HG02588 (cell line): ENCODE results near the gene SLC2A1.

Experiments used
- ATAC-seq: cut with Tn5 transposase; IDR thresholded peaks from one replicate; pipeline ENCODE4 v1.9.1; 2021; ENCODE audit warnings: mild to moderate bottlenecking, moderate library complexity; ENCODE audit not compliant: unreplicated experiment

Gene SLC2A1

DNA sequence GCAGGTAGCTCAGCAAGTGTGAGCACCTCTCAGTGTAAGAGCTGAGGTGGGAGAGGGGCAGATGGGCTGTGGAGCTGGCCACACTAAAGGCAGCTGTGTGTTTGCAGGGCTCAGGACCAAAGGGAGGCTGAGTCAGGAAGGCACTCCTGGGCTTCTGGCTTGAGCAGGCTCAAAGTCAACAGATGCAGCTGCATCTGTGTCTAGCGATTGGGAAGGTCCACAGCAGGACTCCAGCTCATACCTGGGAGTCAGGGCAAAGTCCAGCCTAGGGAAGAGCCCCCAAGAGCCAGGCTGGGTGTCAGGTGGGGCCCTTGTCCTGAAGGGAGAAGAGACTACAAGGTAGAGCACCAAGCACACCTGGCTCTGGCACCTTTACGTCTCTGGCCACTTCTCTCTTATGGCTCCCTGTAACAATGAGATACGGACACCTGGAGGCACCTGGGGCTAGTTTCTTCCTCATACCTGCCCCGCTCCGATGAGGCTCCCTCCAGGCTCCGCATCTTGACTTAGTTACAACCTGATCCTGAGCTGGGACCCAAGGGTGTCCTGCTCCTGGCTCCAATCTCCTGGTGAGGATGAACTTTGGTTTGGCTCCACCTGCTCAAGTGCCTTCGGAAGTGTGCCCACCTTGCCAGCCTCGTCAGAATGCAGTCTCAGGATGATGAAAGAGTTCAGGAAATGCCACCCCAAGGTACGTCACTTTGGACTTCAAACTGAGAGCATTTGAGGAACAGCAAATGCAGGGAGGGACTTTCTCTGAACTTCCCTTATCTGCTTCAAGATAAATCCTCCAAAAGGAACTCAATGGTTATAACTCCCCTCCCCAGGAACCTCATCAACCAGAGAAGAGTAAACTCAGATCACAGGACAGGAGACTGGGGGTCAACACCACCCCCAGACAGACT, 21.5 kb upstream of the SLC2A1 start:
- no peak for ATAC-seq

DNA sequence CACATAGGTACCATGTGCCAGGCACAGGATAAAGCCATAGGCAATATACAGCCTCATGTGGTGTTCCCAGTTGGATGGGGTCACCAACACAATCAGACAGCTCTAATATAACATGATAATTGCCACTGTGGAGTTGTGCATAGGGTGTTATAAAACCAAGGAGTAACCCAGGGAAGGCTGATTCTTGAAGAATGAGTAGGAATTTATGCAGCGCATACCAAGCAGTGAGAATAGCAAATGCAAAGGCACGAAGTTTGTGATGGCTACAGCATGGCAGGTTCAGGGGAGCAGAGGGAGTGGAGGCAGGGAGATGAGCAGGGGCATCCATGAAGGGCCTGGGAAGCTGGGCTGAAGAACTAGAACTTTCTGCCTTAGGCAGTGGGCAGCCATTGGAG, 20.4 kb upstream of the SLC2A1 start:
- ATAC-seq = no peak

DNA sequence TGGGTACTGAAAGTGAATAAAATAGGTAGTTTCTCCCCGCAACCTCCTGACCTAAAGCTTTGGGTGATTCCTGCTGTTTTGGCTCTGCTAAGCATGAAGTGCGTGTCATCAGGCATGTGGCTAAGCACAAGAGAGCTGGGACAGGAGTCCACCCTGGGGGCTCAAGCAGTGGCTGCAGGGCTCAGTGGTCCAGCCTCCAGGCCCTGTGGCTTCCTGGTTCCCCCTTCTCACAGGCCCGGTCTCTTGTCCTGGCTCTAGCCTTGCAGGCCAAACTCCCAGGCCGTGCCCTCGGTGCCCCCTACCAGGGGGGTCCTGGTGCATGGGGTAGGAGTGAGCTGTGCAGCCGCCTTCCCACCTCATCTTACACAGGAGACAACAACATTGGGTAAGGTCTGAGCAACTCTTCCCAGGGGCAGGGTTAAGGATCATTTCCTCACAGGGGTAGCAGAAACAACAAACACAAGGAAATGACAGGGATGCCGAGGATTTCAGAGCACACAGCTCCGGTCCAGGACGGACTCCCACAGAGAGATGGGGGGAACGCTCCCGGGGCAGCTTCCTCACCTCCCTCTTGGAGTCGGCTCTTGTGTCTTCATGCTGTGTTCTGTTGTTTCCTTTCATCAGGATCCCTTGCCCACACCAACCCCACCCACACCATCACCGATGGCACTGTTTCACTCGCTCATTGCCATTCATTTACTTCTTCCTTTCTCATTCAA, 19.8 kb upstream of the SLC2A1 start:
- no peak for ATAC-seq

GRCh38 chr1:42977653-42978052, 19.0 kb upstream of the SLC2A1 start:
- no peak for ATAC-seq

DNA sequence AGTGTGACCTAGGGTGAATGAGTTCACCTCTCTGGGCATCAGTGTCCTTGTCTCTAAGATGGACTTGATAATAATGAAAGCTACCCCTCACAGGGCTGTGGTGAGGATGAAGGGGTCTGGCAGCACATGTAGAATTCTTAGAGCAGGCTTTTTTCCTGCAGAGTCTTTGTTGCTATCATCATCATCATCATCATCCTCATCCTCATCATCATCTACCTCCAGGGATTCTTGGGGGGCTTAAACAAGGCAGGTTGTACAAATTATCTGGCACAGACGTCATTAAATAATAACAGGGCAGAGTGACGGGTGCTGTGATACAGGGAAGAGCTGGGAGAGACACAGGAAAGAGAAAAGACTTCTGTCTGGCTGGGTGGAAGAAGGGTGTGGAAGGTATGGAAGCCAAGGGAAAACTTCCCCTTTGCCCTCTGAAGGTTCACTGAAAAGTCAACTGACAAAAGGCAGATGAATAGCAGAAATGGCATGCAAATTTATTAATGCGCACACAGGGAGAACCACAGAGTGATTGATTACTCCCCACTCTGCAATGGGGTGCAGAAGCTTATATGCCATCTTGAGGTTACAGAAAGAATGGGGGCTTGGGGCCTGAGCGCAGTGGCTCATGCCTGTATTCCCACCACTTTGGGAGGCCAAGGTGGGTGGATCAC, 17.0 kb upstream of the SLC2A1 start:
- ATAC-seq = no peak

DNA sequence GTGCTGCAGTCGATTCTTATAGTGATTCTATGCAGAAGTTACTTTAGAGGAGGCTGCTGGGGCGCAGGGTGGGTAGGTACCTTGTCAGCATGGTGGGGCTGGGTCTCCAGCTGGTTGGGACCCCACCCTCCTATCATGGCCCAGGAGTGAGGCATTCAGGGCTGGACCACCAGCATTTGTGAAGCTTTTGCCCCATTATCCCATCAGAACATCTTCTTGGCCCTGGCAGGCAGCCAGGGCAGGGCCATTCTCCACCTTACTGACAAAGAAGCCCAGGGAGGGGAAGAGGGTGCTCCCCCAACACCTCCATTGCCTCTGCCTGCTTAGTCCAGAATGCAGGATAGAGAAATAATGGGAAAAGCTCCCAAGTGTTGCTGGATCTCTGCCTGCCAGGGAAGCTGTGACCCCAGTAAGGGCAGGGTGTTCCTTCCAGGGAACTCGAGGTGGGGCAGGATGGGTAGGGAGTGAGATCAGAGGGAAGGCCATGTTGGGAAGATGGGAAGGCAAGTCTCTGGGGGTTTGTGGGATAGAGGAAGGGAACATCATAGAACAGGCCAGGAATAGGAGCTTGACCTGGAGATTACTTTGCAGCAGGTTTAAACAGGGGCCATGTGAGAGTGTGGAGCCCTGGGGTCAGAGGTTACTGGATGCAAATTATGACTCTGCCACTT, 16.2 kb upstream of the SLC2A1 start:
- ATAC-seq = no peak

DNA sequence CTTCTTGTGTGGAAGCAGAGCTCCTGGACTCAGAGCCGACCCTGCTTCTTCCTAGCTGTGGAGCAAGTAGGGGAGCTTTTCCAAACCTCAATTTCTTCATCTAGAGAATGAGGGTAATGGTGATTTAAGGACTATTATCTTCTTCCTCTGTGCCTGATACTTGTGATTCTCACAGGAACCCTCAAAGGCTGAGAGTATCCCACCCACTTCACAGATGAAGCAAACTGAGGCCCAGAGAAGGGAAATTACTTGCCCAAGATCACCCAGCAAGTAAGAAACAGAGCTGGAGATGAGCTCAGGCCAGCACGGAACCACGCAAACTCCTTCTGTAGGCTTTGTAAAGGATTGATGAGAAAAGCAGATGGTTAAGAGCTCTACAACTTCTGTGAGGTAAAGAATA, 15.1 kb upstream of the SLC2A1 start:
- ATAC-seq = no peak

DNA sequence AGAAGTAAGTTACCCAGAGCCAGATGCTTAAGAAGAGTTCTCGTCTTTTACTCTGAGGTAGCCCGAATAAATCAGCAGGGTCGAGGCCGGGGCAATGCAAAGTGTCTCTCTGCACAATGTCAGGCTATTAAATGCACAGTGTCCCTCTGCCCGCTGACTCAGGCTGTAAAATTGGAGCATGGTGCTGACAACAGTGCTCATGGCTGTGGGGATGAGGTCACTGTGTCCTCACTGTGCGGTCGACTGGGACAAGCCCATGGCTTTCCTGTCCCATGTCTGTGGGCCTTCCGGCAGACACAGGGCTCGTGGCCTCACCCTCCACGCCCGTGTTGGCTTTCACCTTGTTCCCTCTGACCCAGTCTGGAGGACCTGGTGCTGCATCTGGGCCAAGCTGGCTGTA, 14.6 kb upstream of the SLC2A1 start:
- no peak for ATAC-seq

DNA sequence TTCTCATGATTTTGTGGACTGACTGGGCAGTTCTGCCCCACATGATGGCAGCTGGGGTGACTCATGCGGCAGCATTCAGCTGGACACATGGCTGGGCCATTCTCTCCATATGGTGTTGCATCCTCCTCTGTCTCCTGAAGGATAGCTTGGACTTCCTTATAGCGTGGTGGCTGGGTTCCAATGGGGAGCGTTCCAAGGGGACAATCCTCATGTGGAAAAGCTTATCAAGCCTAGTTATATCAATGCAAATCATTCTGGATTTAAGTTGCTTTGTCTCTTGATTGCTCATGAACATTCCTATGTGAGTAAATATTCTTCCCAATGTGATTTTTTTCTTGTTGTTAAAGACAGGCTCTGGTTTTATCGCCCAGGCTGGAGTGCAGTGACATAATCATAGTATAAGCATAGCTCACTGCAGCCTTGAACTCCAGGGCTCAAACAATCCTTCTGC, 13.2 kb upstream of the SLC2A1 start:
- no peak for ATAC-seq

- ATAC-seq = no peak
Observed at GRCh38 chr1:42970143-42970542, 11.5 kb upstream of the SLC2A1 start.

GRCh38 chr1:42968654-42969053, 10.0 kb upstream of the SLC2A1 start:
- ATAC-seq = no peak

GRCh38 chr1:42966688-42967612, 8.3 kb upstream of the SLC2A1 start:
- no peak for ATAC-seq

- ATAC-seq = no peak
Observed at GRCh38 chr1:42965378-42965777, 6.7 kb upstream of the SLC2A1 start.

DNA sequence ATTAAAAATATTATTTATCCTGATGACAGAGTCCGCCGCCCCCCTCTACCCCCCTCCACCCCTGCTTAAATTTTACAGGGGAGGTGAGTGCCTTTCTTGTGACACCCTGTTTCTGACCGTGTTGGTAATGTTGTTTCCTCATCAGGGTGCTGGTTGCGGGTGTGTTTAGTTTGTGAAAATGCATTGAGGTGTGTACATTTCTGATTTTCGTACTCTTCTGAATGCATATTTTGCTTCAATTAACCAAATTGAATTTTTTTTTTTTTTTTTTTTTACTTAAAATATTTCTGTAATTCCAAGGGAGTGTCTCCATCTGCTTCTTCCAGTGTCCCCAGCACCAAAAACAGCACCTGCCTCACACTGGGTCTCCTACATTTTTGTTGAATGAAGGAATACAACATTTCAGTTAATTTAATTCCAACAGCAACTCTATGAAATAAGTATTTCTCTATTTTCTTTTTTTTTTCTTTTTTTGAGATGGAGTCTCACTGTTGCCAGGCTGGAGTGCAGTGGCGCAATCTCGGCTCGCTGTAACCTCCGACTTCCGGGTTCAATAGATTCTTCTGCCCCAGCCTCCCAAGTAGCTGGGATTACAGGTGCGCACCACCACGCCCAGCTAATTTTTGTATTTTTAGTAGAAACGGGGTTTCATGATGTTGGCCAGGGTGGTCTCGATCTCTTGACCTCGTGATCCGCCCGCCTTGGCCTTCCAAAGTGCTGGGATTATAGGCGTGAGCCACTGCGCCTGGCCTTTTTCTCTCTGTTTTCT, 5.6 kb upstream of the SLC2A1 start:
- no peak for ATAC-seq

- ATAC-seq = no peak
Observed at GRCh38 chr1:42963378-42964043, 4.8 kb upstream of the SLC2A1 start.

- ATAC-seq = no peak
Observed at GRCh38 chr1:42962641-42963377, 4.1 kb upstream of the SLC2A1 start.

GRCh38 chr1:42961312-42962091, 2.8 kb upstream of the SLC2A1 start:
- no peak for ATAC-seq
